NCI-H2196 treated with DMSO at 0.1 percent for 48 hours (cell line): ENCODE data around the gene C2orf69.
"Not testable (repeated sequence)": the region's sequence is repeated elsewhere in the genome, so short reads cannot be mapped to it uniquely, and the experiment has no call there.

Experiments
- DNase-seq: peaks from one replicate; lab custom pipeline; 2025; ENCODE audit not compliant: unreplicated experiment; lab: John Stamatoyannopoulos, UW

Gene C2orf69

DNA sequence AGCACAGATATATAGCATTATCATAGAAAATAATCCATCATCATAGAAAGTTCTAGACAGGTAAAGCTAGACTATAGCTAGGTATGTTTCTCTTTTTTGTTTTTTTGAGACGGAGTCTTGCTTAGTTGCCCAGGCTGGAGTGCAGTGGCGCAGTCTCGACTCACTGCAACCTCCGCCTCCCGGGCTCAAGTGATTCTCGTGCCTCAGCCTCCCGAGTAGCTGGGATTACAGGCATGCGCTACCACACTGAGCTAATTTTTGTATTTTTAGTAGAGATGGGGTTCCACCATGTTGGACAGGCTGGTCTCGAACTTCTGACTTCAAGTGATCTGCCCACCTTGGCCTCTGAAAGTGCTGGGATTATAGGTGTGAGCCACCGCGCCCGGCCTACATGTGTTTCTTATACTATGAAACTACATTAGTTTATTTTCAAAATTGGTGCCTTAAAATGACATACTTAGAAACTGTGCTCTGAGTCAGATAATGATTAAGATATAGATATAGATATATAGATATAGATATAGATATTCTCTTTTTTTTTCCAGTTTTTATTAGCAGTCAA lies 1.5 kb downstream of the C2orf69 start:
- DNase-seq = not testable (repeated sequence)

GRCh38 chr2:199914372-199914958 lies 3.4 kb downstream of the C2orf69 start:
- DNase-seq = no peak

- no peak for DNase-seq
Measured at GRCh38 chr2:199916980-199917379, 5.9 kb downstream of the C2orf69 start.

DNA sequence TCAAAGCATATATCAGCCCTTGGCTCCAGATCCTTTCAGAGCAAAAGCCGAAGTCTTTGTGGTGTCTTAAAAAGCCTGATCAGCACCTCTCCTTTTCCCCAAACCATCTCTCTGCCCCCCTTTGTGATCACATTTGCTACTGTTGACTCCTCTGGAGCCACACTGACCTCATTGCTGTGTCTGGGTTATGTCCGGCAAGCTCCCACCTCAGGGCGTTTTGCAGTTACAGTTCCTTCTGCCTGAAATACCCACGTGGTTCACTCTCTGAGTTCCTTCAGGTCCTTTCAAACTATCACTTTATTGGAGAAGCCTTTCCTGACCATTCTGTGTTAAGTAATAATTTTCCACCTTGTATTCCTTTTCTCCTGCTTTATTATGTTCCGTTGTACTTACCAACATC lies 11.8 kb downstream of the C2orf69 start:
- DNase-seq = no peak

GRCh38 chr2:199923924-199924323 lies 12.8 kb downstream of the C2orf69 start:
- no peak for DNase-seq

- no peak for DNase-seq
Measured at GRCh38 chr2:199926806-199927205, 15.7 kb downstream of the C2orf69 start.

GRCh38 chr2:199928226-199928625 lies 17.1 kb downstream of the C2orf69 start:
- no peak for DNase-seq

DNA sequence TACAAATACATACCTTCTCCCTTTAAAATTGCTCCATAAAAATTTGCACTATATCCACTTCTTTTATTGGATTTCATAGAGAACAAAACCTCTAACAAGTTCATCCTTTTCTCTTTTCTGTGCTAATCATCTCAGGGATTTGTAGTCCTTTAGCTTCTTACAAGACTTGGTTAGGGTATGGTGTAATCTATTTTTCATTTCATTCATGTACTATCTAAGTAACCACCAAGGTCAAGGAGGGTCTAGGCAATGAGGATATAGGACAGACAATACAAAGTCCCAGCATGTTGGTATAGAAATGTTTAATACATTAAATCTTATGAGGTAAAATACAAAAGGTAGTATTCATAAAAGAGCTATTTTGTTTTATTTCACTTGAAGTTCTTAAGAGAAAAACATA lies 17.5 kb downstream of the C2orf69 start:
- DNase-seq = no peak

GRCh38 chr2:199929262-199929661 lies 18.2 kb downstream of the C2orf69 start:
- DNase-seq = no peak

GRCh38 chr2:199932312-199932855 lies 21.3 kb downstream of the C2orf69 start:
- no peak for DNase-seq

DNA sequence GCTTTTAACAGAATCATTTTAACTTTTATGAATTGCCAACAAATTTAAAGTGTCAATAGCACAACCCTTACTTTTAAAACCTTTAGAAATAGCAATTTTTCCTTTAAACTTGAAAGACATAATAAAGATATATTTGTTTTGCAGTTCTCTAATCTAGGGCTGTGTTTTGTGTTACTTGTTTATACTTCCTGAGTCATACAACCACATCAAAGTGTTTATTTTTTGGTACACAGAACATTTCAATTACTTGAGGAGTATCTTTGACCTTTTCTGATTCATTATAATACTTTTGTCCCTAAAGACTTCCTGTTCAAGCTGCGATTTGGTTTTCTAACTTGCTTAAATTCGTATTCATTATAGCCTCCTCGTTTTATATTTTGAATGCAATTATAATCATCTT lies 22.4 kb downstream of the C2orf69 start:
- DNase-seq = no peak

- DNase-seq = no peak
Measured at GRCh38 chr2:199936554-199936953, 25.5 kb downstream of the C2orf69 start.

- no peak for DNase-seq
Measured at GRCh38 chr2:199940373-199940772, 29.3 kb downstream of the C2orf69 start.

- DNase-seq = no peak
Measured at GRCh38 chr2:199943373-199943772, 32.3 kb downstream of the C2orf69 start.

GRCh38 chr2:199946196-199946595 lies 35.1 kb downstream of the C2orf69 start:
- DNase-seq = no peak

GRCh38 chr2:199946836-199947235 lies 35.7 kb downstream of the C2orf69 start:
- no peak for DNase-seq

DNA sequence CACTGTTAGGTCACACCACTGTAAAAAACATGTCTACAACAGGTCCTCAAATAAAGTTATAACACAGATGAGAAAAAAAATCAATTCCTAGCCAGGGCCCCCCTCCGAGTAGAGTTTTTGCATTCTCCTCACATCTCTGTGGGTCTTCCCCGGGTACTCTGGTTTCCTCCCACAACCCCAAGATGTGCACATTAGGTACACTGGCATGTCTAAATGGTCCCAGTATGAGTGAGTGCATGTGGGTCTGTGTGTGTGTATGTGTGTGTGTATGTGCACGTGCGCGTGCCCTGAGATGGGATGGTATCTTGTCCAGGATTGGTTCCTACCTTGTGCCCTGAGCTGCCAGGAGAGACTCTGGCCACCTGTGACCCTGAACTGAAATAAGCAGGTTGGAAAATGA lies 39.3 kb downstream of the C2orf69 start:
- no peak for DNase-seq

DNA sequence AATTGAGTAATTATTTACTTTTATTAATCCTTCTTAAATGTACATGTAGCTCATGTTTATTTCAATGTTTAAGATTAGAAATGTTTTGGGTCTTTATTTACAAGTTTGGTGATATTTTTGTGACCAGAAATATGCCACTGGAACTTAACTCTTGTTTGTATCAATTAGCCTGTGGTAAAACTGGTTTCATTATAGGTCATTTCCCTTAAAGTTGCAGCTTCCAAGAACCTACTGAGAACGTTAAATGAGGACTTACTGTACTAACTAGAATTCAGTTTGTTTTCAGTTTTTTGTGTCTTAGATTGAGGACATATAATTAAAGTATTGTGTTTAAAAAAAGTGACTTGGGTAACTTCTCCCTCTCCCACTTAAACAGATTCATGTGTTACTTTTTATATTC lies 39.9 kb downstream of the C2orf69 start:
- DNase-seq = no peak

- no peak for DNase-seq
Measured at GRCh38 chr2:199955007-199955338, 43.9 kb downstream of the C2orf69 start.

GRCh38 chr2:199955339-199956061 lies 44.4 kb downstream of the C2orf69 start, which contains the start of the genes MAIP1 and TYW5:
MAIP1 (plus strand) TSS chr2:199955582; CDS start chr2:199955799, 217 bp downstream.
TYW5 (minus strand) TSS chr2:199955491; CDS start chr2:199955470, 21 bp downstream.
- DNase-seq = peak; percentile 66

GRCh38 chr2:199956062-199956380 lies 44.9 kb downstream of the C2orf69 start:
- DNase-seq = no peak

GRCh38 chr2:199958014-199958413 lies 46.9 kb downstream of the C2orf69 start:
- DNase-seq = no peak
